GDM1 (cell line): ENCODE results near the gene APOBEC3F.

Experiments used
- DNase-seq: peaks from one replicate; lab custom pipeline; 2025; lab: John Stamatoyannopoulos, UW

The APOBEC3F gene

DNA sequence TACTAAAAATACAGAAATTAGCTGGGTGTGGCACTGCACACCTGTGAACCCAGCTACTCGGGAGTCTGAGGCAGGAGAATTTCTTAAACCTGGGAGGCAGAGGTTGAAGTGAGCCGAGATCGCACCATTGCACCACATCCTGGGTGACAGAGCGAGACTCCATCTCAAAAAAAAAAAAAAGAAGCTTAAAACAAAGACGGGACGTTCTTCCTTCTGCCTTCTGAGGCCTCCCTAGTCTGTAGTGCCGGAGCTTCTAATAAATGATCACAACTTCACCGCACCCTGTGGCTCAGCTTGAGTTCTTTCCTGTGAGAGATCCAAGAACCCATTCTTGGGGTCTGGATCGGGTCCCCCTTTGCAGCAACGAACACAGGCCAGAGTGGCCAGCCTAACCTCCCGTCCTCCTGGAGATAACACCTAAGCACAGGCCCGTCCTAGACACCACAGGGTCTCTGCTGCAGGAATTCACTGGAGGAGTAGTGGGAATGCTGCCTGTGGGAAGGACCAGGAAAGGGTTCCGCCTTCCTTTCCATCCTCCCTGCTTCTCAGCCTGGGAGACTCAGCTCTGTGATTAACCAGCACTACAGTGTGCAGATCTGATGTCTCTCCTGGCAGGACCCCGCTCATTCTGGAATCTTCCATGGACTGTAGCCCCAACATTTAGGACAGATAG lies 54.2 kb downstream of the APOBEC3F start:
- no peak for DNase-seq

DNA sequence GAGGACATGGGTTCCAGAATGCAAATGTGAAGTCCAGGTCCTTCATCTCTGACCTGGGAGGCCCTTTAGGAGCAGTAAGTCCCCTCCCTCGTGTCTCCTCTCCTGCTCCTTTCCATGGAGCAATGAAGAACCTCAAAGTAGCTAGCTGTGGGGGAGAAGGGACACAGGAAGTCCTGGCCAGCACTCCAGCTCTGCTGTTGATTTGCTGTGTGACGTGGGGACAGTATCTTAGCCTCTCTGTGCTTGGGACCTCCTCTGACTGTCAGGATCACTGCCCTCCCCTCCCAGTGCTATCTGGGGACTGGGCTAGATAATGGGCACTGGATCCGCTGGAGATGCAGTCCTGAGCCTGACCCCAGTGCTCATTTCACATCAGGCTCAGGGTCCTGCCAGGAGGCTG lies 55.3 kb downstream of the APOBEC3F start:
- no peak for DNase-seq

DNA sequence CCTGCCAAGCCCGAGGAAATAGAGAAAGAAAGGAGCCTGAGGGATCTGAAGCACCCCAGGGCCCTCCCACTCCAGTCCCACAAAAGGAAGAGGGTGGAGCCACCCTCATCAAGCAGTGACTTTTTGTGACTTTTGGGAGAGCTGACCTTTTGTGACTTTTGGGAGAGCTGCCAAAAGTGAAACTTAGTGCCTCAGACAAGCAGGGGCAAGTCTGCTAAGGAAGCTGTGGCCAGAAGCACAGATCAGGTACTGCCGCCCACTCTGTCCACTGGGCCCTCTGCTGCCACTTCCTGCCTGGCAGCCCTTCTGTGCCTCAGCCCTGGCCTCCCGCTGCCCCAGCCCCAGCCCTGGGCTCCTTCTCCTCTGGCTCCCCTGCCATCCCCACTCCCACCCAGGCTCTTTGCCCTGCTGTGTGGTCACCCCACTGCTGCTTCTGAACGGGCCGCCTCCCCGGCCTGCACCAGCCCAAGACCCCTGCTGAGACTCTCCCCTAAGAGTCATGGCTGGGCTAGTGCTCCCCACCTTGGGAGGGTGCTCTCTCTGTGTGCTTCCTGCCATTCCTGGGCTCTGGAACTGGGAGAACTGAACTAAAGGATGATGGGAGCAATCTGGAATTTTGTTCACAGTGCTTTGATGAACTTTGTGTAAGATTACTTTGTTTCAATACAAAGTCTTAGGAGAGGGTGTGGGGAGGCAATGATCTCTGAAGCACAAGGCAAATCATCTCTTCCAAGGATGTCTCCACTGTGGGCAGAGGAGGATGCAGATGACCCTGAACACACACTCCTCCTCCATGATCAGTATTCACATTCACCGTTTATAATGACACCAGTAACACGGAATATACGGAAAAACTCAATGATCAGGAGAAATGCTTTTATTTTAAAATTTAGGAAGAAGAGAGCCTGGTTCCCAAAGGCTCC lies 56.7 kb downstream of the APOBEC3F start, which contains the start of gene APOBEC3H:
APOBEC3H (plus strand) TSS at position 147 of the 923 bp plus-strand sequence. CDS start 3,035 bp downstream, outside the sequence.
- DNase-seq, result peak; percentile 84

- no peak for DNase-seq
Observed at GRCh38 chr22:39098026-39098425, 57.4 kb downstream of the APOBEC3F start.

GRCh38 chr22:39098576-39098975 lies 57.9 kb downstream of the APOBEC3F start:
- DNase-seq, result no peak

GRCh38 chr22:39101226-39101625 lies 60.6 kb downstream of the APOBEC3F start:
- DNase-seq, result no peak

DNA sequence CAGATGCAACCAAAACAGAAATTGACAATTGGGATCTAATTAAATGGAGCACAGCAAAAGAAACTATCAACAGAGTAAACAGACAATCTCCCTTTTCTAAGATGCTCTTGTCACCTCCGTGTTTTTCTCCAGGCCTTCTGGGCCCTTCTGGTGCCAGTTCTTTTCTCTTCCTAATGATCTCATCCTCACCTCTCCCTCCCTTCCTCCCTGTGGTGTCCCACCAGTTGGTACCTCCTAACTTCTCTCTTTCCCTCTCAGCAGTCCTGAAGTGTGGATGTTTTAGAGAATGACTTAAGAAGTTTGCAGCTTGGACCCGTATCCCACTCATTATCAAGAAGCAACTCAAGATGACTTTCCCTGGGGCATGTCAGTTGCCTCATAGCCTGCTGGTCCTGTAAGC lies 62.8 kb downstream of the APOBEC3F start:
- DNase-seq, result no peak
